Astrocyte (in vitro differentiated cells and primary cell): ENCODE measurements around the gene FAM237B. TPM values are rescaled to one million over a fixed set of nuclear protein-coding genes. Genes with fewer than 3 reads are reported as not detected.

ENCODE experiments used
- DNase-seq: peaks from one replicate; pipeline ENCODE4 v3.0.0-alpha.2; 2010; ENCODE audit warnings: low read depth
- FAIRE-seq: peaks from 2 replicates; lab custom pipeline; 2011; peaks lifted over from hg19 to GRCh38; lab: Jason Lieb, UNC
- H2AFZ ChIP-seq: 2 replicates; pipeline ENCODE4 v1.6.0; 2012; ENCODE audit warnings: low read depth, low read length, inconsistent platforms
- H3K27ac ChIP-seq: 2 replicates; pipeline ENCODE4 v1.5.1; 2011; ENCODE audit warnings: low read depth, low read length, inconsistent platforms
- H3K27me3 ChIP-seq: 2 replicates; pipeline ENCODE4 v1.6.0; 2011; ENCODE audit warnings: low read length, inconsistent platforms; ENCODE audit not compliant: insufficient read depth
- H3K36me3 ChIP-seq: 2 replicates; pipeline ENCODE4 v1.5.1; 2011; ENCODE audit warnings: low read length, inconsistent platforms; ENCODE audit not compliant: insufficient read depth
- H3K4me1 ChIP-seq: 2 replicates; pipeline ENCODE4 v1.5.1; 2011; ENCODE audit warnings: low read length, inconsistent platforms; ENCODE audit not compliant: insufficient read depth
- H3K4me2 ChIP-seq: 2 replicates; pipeline ENCODE4 v1.6.0; 2012; ENCODE audit warnings: low read length, inconsistent platforms
- H3K4me3 ChIP-seq: 2 replicates; pipeline ENCODE4 v1.5.1; 2011; ENCODE audit warnings: low read depth, mild to moderate bottlenecking, low read length, inconsistent platforms; ENCODE audit not compliant: insufficient read depth
- H3K79me2 ChIP-seq: 2 replicates; pipeline ENCODE4 v1.6.0; 2012; ENCODE audit warnings: mild to moderate bottlenecking, low read length, inconsistent platforms; ENCODE audit not compliant: insufficient read depth
- H3K9ac ChIP-seq: 2 replicates; pipeline ENCODE4 v1.6.0; 2012; ENCODE audit warnings: mild to moderate bottlenecking, low read length, inconsistent platforms
- H3K9me3 ChIP-seq: 2 replicates; pipeline ENCODE4 v1.5.1; 2012; ENCODE audit warnings: low read depth, mild to moderate bottlenecking, low read length, inconsistent platforms; ENCODE audit not compliant: insufficient read depth
- H4K20me1 ChIP-seq: 2 replicates; pipeline ENCODE4 v1.6.0; 2012; ENCODE audit warnings: low read length, inconsistent platforms; ENCODE audit not compliant: insufficient read depth
- H3K27ac Mint-ChIP-seq: one replicate; pipeline ENCODE4 v1.8.0; 2021; ENCODE audit warnings: mild to moderate bottlenecking, mixed read lengths; ENCODE audit not compliant: unreplicated experiment
- H3K27me3 Mint-ChIP-seq: one replicate; pipeline ENCODE4 v1.8.0; 2021; ENCODE audit warnings: low read depth, mixed read lengths; ENCODE audit not compliant: unreplicated experiment
- H3K36me3 Mint-ChIP-seq: one replicate; pipeline ENCODE4 v1.8.0; 2021; ENCODE audit warnings: low read depth, mixed read lengths; ENCODE audit not compliant: unreplicated experiment
- H3K4me1 Mint-ChIP-seq: one replicate; pipeline ENCODE4 v1.8.0; 2021; ENCODE audit warnings: low read depth, mixed read lengths; ENCODE audit not compliant: unreplicated experiment
- H3K4me3 Mint-ChIP-seq: one replicate; pipeline ENCODE4 v1.8.0; 2021; ENCODE audit warnings: mild to moderate bottlenecking, moderate library complexity, mixed read lengths; ENCODE audit not compliant: unreplicated experiment
- H3K9me3 Mint-ChIP-seq: one replicate; pipeline ENCODE4 v1.8.0; 2021; ENCODE audit warnings: mild to moderate bottlenecking, mixed read lengths; ENCODE audit not compliant: unreplicated experiment
- CTCF ChIP-seq: IDR thresholded peaks from 2 replicates; pipeline ENCODE4 v1.5.1; 2011; ENCODE audit warnings: low read depth, mild to moderate bottlenecking, inconsistent platforms, low read length, moderate library complexity; ENCODE audit not compliant: insufficient read depth
- EZH2 ChIP-seq: IDR thresholded peaks from 2 replicates; pipeline ENCODE4 v1.6.1; 2012; ENCODE audit warnings: mild to moderate bottlenecking, low read length, inconsistent platforms; ENCODE audit not compliant: insufficient read depth
- total RNA-seq: library from RNA; stranded (reverse); gene quantifications from 2 replicates; pipeline ENCODE4 v1.2.1, GENCODE V29; 2021

Gene FAM237B
- total RNA-seq, 1 donor from 2014 or later = not detected

GRCh38 chr7:90290244-90291113 lies 30.6 kb downstream of the FAM237B start:
- no peak overlapping the region for H2AFZ ChIP-seq
- FAIRE-seq (no peak), DNase-seq (no peak)
- TF ChIP-seq CTCF (no peak), EZH2 (no peak)
- H3K27me3 ChIP-seq = no peaks in the 10 kb centered on the region
- Mint-ChIP-seq H3K36me3 (no peaks in the 10 kb centered on the region), H3K27ac (no peak overlapping the region), H3K4me3 (no peak overlapping the region), H3K9me3 (peaks cover 8% of the 10 kb centered on the region), H3K27me3 (no peaks in the 10 kb centered on the region), H3K4me1 (no peaks in the 10 kb centered on the region)
- H3K27ac ChIP-seq = no peak overlapping the region
- H3K36me3 ChIP-seq = no peaks in the 10 kb centered on the region
- H3K4me2 ChIP-seq = no peak overlapping the region
- no peak overlapping the region for H3K9ac ChIP-seq
- no peaks in the 10 kb centered on the region for H3K79me2 ChIP-seq
- no peaks in the 10 kb centered on the region for H3K9me3 ChIP-seq
- H3K4me1 ChIP-seq = no peaks in the 10 kb centered on the region
- no peaks in the 10 kb centered on the region for H4K20me1 ChIP-seq
- H3K4me3 ChIP-seq = no peak overlapping the region

- DNase-seq (no peak), FAIRE-seq (no peak)
- Histone ChIP-seq H3K27ac (no peak overlapping the region), H3K36me3 (no peaks in the 10 kb centered on the region), H2AFZ (no peak overlapping the region), H3K4me1 (no peaks in the 10 kb centered on the region), H3K4me2 (no peak overlapping the region), H3K9ac (no peak overlapping the region), H4K20me1 (no peaks in the 10 kb centered on the region), H3K27me3 (no peaks in the 10 kb centered on the region), H3K79me2 (no peaks in the 10 kb centered on the region), H3K9me3 (no peaks in the 10 kb centered on the region), H3K4me3 (no peak overlapping the region)
- Mint-ChIP-seq H3K27ac (no peak overlapping the region), H3K9me3 (peaks cover 8% of the 10 kb centered on the region), H3K4me1 (no peaks in the 10 kb centered on the region), H3K36me3 (no peaks in the 10 kb centered on the region), H3K4me3 (no peak overlapping the region), H3K27me3 (no peaks in the 10 kb centered on the region)
- TF ChIP-seq EZH2 (no peak), CTCF (no peak)
These were observed 33.0 kb downstream of the FAM237B start for GRCh38 chr7:90288154-90288553.
